Panc1 (cell line): ENCODE data around the gene ZNRF3.

ENCODE experiments used
- POLR2AphosphoS5 ChIP-seq: IDR thresholded peaks from 2 replicates; pipeline ENCODE4 v1.6.1; 2012; ENCODE audit warnings: mild to moderate bottlenecking, low read depth, low read length, moderate library complexity
- TCF7L2 ChIP-seq: IDR thresholded peaks from 2 replicates; pipeline ENCODE4 v1.6.1; 2011; ENCODE audit warnings: mild to moderate bottlenecking, low read depth, low read length, inconsistent platforms
- TF ChIP-seq, protein P1 (sequence below): fragments of 450-650 bp; IDR thresholded peaks from 2 replicates; pipeline ENCODE4 v1.5.1; 2017; ENCODE audit warnings: mild to moderate bottlenecking
- TF ChIP-seq, protein P2 (sequence below), 2 experiments: IDR thresholded peaks; 2 replicates each; pipeline ENCODE4 v1.6.1; 2011 to 2012; ENCODE audit warnings: low read depth in 2 of 2, control low read depth in 1 of 2, low read length in 1 of 2, mild to moderate bottlenecking in 1 of 2, moderate library complexity in 1 of 2; ENCODE audit not compliant: insufficient read depth in 1 of 2

DNA sequence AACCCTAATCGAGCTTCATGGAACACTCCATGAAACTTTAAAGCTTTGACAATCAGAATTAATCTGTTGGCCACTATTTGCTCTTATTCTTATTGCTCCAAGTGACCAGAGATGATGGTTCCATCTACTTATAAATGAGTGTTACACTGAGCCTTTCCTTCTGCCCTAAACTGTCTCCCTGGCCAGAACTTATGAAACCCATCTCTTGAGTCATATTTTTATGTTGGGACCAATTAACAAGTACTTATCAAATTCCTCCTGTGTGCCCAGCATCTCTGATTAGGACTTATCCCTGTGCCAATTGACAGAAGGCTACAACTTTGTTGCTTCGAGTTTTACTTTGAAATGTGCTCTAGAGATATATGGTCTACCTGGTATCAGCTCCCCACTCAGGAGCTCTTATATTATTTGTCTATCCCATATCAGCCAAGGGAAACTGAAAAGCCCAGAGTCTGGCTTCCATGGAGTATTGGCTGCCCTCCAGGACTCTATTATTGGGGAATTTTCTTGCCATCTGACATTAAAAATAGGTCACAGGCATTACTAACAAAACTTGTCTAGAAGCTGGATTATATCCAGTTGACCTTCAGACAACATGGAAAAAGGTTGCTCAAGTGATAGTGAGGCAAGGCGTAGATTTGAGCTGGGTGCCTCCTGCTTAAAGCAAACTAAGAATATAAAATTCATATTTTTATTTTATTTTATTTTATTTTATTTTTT, 198.3 kb downstream of the ZNRF3 start:
- TF ChIP-seq, protein P1, sequence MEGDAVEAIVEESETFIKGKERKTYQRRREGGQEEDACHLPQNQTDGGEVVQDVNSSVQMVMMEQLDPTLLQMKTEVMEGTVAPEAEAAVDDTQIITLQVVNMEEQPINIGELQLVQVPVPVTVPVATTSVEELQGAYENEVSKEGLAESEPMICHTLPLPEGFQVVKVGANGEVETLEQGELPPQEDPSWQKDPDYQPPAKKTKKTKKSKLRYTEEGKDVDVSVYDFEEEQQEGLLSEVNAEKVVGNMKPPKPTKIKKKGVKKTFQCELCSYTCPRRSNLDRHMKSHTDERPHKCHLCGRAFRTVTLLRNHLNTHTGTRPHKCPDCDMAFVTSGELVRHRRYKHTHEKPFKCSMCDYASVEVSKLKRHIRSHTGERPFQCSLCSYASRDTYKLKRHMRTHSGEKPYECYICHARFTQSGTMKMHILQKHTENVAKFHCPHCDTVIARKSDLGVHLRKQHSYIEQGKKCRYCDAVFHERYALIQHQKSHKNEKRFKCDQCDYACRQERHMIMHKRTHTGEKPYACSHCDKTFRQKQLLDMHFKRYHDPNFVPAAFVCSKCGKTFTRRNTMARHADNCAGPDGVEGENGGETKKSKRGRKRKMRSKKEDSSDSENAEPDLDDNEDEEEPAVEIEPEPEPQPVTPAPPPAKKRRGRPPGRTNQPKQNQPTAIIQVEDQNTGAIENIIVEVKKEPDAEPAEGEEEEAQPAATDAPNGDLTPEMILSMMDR, result no peak
- TF ChIP-seq POLR2AphosphoS5 (no peak), TCF7L2 (no peak)
- TF ChIP-seq, protein P2, sequence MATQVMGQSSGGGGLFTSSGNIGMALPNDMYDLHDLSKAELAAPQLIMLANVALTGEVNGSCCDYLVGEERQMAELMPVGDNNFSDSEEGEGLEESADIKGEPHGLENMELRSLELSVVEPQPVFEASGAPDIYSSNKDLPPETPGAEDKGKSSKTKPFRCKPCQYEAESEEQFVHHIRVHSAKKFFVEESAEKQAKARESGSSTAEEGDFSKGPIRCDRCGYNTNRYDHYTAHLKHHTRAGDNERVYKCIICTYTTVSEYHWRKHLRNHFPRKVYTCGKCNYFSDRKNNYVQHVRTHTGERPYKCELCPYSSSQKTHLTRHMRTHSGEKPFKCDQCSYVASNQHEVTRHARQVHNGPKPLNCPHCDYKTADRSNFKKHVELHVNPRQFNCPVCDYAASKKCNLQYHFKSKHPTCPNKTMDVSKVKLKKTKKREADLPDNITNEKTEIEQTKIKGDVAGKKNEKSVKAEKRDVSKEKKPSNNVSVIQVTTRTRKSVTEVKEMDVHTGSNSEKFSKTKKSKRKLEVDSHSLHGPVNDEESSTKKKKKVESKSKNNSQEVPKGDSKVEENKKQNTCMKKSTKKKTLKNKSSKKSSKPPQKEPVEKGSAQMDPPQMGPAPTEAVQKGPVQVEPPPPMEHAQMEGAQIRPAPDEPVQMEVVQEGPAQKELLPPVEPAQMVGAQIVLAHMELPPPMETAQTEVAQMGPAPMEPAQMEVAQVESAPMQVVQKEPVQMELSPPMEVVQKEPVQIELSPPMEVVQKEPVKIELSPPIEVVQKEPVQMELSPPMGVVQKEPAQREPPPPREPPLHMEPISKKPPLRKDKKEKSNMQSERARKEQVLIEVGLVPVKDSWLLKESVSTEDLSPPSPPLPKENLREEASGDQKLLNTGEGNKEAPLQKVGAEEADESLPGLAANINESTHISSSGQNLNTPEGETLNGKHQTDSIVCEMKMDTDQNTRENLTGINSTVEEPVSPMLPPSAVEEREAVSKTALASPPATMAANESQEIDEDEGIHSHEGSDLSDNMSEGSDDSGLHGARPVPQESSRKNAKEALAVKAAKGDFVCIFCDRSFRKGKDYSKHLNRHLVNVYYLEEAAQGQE (IDR thresholded peaks at IDR 0.05; ENCODE audit: insufficient read depth in 1 of 2, low read depth in 2 of 2, low read length in 1 of 2), result no peak
